DMS114 treated with DMSO at 0.1 percent for 48 hours (cell line): Measurements from ENCODE around the gene NKPD1.

Experiments used
- DNase-seq: peaks from one replicate; lab custom pipeline; 2025; ENCODE audit not compliant: unreplicated experiment; lab: John Stamatoyannopoulos, UW

NKPD1 gene

DNA sequence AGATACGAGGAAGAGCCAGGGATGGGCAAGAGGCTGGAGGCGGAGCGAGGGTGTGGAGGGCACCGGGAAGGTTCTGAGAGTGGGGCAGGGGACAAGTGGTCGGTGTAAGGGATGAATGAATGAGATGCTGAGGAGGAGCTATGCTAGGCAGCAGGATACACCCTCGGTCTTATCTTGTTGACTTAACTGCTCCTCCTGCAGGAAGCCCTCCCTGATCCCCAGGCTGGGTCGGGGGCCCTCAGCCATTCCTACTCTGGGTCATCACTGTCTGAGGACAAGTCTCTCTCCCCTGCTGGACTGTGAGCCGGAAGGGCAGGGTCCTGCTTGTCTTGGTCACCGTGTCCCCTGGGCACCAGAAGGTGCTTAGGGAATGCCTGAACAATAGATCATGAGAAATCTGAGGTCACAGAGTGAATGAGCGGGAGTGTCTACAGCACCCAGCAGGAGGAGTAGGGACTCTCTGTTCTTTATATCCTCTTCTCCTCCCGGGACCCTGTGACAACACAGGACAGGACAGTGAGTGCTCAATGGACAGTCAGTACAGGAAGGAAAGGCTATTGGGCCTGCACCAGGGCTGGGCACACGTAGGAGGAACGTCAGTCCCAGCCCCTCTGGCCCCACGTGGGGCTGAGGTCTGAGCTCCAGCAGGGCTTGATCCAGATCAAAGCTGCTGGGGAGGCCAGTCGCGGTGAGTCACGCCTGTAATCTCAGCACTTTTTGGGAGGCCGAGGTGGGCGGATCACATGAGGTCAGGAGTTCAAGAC lies 6.5 kb downstream of the NKPD1 start:
- no peak for DNase-seq

DNA sequence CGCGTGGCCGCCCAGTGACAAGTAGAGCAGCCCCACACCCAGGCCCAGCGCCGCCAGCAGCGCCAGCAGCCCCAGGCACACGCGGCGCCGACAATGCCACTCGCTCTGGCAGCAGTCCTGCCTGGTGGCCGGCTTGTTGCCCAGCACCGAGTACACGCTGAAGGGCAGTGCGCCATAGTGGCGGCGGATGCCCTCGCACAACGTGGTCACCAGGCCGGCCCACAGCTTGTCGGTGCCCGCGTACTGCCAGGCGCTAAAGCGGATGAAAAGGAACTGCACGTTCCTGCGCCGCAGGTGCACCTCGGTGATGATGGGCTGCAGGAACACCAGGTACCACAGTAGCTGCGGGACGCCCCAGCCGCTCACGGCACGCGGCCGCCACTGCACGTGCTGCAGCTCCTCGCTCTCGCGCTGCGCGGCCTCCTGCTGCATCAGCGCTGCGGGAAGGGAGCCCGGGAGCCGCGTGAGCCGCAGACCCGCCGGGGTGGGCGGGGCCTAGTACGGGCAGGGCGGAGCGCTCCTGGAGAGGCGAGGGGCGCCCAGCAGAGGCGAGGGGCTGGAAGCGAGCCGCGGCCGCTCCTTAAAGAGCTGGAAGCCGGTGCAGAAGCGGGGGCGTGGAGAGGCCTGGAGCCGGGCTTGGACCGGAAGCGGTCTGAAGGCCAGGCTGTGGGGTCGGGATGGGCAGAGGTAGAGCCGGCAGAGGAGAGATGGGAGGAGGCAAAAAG lies 7.3 kb downstream of the NKPD1 start:
- no peak for DNase-seq

- DNase-seq = no peak
Measured at GRCh38 chr19:45152504-45153338, 8.1 kb downstream of the NKPD1 start.

- DNase-seq = no peak
Measured at GRCh38 chr19:45151821-45152503, 8.8 kb downstream of the NKPD1 start.

- no peak for DNase-seq
Measured at GRCh38 chr19:45151320-45151719, 9.5 kb downstream of the NKPD1 start.

- no peak for DNase-seq
Measured at GRCh38 chr19:45150751-45151281, 10.0 kb downstream of the NKPD1 start.

- DNase-seq = no peak
Measured at GRCh38 chr19:45150180-45150579, 10.6 kb downstream of the NKPD1 start.

- no peak for DNase-seq
Measured at GRCh38 chr19:45149129-45149528, 11.7 kb downstream of the NKPD1 start.

DNA sequence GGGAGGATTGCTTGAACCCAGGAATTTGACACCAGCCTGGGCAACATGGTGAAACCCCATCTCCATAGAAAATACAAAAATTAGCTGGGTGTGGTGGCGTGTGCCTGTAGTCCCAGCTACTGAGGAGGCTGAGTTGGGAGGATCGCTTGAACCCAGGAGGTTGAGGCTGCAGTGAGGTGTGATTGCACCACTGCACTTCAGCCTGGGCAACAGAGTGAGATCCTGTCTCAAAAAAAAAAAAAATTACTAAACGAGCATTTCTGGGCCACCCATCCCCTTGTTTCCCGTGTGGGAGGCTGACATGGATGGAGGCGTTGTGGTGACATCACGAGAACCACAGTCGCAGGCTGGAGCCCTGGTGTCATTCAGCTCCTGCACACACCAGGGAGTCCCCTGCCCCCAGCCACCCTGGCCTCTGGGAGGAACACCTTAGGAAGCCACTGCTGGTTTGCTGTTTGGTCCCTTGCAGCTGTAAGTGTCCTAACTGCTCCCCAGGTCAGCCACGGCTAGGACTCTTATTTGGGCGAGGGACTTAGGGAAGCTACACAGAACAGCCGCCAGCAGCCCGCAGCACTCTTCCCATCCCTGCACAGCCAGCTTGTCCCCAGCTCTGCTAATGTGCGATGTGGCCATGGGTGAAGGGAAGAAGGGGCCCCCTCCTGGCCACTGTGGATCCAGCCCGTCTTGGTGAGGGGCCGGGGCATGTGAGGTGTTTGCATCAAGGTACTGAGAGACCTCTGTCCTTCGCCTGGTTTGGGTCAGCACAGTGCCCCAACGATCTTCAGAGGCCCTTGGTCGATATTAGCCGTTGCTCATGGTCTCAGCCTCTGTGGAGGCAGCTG lies 12.7 kb downstream of the NKPD1 start:
- no peak for DNase-seq

- no peak for DNase-seq
Measured at GRCh38 chr19:45146741-45147205, 14.0 kb downstream of the NKPD1 start.

- DNase-seq = no peak
Measured at GRCh38 chr19:45146251-45146650, 14.5 kb downstream of the NKPD1 start.

- no peak for DNase-seq
Measured at GRCh38 chr19:45145270-45146189, 15.3 kb downstream of the NKPD1 start.

DNA sequence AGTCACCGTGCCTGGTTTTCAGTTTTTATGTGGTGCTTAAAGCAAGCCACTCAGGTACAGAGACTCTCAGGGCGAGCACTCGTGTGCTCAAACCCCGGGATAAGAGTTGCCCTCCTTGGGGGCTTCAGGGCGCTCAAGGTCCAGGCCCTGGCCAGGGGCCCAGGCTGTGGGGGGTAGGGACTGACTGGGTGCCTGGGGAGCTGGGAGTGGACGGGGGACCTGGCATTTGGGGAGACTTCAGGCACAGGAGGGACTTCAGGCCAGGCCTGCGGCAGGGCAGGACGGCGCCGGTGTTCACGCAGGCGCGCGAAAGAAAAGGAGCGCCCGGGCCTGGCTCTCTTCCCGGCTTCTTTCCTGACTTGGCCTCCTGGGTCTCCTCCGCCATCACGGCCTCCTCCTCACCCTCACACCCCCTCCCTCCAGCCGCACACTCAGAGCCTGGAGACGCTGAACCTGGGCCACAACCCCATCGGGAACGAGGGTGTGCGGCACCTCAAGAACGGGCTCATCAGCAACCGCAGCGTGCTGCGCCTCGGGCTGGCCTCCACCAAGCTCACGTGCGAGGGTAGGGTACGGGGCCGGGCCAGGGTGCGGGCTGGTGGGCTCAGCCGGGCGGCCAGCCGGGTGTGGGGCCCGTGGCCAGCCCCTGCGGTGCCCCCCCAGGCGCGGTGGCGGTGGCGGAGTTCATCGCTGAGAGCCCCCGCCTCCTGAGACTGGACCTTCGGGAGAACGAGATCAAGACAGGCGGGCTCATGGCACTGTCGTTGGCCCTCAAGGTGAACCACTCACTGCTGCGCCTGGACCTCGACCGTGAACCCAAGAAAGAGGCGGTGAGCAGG lies 16.1 kb downstream of the NKPD1 start:
- no peak for DNase-seq

DNA sequence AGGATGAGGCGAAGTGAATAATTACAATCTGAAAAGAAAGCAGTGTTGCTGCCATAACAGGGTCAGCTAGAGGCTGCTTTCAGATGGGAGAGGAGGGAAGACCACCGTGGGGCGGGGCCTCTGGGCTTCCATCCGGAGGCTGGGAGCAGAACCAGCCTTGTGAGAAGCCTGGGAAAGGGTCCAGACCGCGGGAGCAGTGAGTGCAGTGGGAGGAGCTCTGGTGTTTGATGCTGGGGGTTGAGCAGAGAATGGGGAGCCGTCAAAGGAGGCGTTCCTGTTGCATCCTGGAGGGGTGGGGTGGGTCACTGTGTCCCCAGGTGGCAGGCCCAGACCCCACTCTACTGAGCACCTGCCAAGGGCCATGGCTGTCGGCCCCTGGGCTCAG lies 18.1 kb downstream of the NKPD1 start:
- no peak for DNase-seq

GRCh38 chr19:45142016-45142725 lies 18.6 kb downstream of the NKPD1 start:
- no peak for DNase-seq

GRCh38 chr19:45141203-45141900 lies 19.4 kb downstream of the NKPD1 start:
- DNase-seq = no peak

DNA sequence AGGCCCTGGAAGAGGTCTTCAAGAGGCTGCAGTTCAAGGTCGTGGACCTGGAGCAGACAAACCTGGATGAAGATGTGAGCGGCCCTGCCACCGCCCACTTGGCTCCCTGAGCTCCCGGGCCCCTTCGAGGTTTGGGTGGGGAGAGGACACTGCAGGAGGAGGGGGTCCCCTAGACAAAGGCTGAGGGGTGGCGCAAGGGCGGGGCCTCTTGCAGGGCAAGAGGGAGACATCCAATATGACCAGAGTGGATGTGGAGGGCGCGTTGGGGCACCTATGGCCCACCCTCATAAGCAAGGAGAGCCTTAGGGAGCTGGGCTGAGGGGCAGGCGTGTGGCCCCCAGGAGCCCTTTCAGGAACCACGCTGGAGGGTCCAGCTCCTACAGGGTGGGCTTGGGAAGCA lies 20.2 kb downstream of the NKPD1 start:
- DNase-seq = no peak
